ENCODE data around the gene GALNT3. TPM values are rescaled to one million over a fixed set of nuclear protein-coding genes. Genes with fewer than 3 reads are reported as not detected.

Gene GALNT3
- total RNA-seq, 1 experiment from 2014 or later, result 9.8 TPM

- Histone ChIP-seq H3K9me3 (ENCODE audit: control insufficient read depth in 1 of 2, insufficient read depth in 1 of 2, low read depth in 1 of 2, low read length in 2 of 2) (no peaks in the 10 kb centered on the region), H3K79me2 (ENCODE audit: insufficient read depth, low read length) (no peaks in the 10 kb centered on the region), H3K27me3 (ENCODE audit: insufficient read depth, low read length) (no peaks in the 10 kb centered on the region), H3K4me1 (ENCODE audit: control insufficient read depth in 1 of 2, insufficient read depth in 2 of 2, low read length in 2 of 2) (no peaks in the 10 kb centered on the region), H3K4me3 (replicated peaks in 1 of 2; ENCODE audit: low read depth in 1 of 2, low read length in 2 of 2) (no peak overlapping the region), H3K9me2 (ENCODE audit: insufficient read depth) (no peaks in the 10 kb centered on the region), H3K9ac (ENCODE audit: low read length) (no peak overlapping the region), H2AFZ (ENCODE audit: low read depth, low read length, poor library complexity, severe bottlenecking) (no peak overlapping the region), H4K20me1 (ENCODE audit: insufficient read depth) (no peaks in the 10 kb centered on the region), H3K4me2 (ENCODE audit: low read length) (no peak overlapping the region), H3K36me3 (ENCODE audit: control insufficient read depth in 1 of 2, insufficient read depth in 2 of 2, low read length in 2 of 2) (no peaks in the 10 kb centered on the region), H3K27ac (ENCODE audit: low read depth, low read length) (no peak overlapping the region)
- RAD21 ChIA-PET (ENCODE audit: low non-redundant PET in 1 of 2, low total read pairs in 2 of 2, uncharacterized antibody in 2 of 2, unreplicated experiment in 2 of 2), result no interaction called here
- no peak for DNase-seq (ENCODE audit: low read depth, low spot score)
- POLR2A ChIA-PET, result no interaction called here
- TF ChIP-seq, protein P1, sequence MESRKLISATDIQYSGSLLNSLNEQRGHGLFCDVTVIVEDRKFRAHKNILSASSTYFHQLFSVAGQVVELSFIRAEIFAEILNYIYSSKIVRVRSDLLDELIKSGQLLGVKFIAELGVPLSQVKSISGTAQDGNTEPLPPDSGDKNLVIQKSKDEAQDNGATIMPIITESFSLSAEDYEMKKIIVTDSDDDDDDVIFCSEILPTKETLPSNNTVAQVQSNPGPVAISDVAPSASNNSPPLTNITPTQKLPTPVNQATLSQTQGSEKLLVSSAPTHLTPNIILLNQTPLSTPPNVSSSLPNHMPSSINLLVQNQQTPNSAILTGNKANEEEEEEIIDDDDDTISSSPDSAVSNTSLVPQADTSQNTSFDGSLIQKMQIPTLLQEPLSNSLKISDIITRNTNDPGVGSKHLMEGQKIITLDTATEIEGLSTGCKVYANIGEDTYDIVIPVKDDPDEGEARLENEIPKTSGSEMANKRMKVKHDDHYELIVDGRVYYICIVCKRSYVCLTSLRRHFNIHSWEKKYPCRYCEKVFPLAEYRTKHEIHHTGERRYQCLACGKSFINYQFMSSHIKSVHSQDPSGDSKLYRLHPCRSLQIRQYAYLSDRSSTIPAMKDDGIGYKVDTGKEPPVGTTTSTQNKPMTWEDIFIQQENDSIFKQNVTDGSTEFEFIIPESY (IDR thresholded peaks at IDR 0.05; ENCODE audit: extremely low read depth, insufficient replicate concordance, low read length), result no peak
- TF ChIP-seq SRF (IDR thresholded peaks at IDR 0.05; ENCODE audit: low read depth), result no peak
- TF ChIP-seq SP1 (IDR thresholded peaks at IDR 0.05; ENCODE audit: low read depth), result no peak
- TF ChIP-seq EZH2 (IDR thresholded peaks at IDR 0.05), result no peak
- no peak for TF ChIP-seq JUND (IDR thresholded peaks at IDR 0.05)
- TF ChIP-seq EGR1 (IDR thresholded peaks at IDR 0.05; ENCODE audit: low read depth), result no peak
- no peak for TF ChIP-seq ZFX (IDR thresholded peaks at IDR 0.05)
- TF ChIP-seq CBX3 (IDR thresholded peaks at IDR 0.05; ENCODE audit: low read depth), result no peak
- TF ChIP-seq MAX (IDR thresholded peaks at IDR 0.05), result no peak
- TF ChIP-seq SIN3A (IDR thresholded peaks at IDR 0.05; ENCODE audit: low read depth), result no peak
- TF ChIP-seq POLR2AphosphoS5 (IDR thresholded peaks at IDR 0.05; ENCODE audit: low read depth, low read length), result no peak
- TF ChIP-seq REST (IDR thresholded peaks at IDR 0.05; ENCODE audit: low read depth), result no peak
- no peak for TF ChIP-seq CTCF (IDR thresholded peaks at IDR 0.05 in 2 of 3, conservative IDR thresholded peaks at IDR 0.05 in 1 of 3; ENCODE audit: borderline replicate concordance in 1 of 3, insufficient read depth in 1 of 3, low read depth in 2 of 3, low read length in 2 of 3)
- TF ChIP-seq YY1 (IDR thresholded peaks at IDR 0.05; ENCODE audit: extremely low read depth, insufficient replicate concordance, low read depth, low read length), result no peak
- TF ChIP-seq TCF7L2 (IDR thresholded peaks at IDR 0.05; ENCODE audit: borderline replicate concordance, extremely low read depth, insufficient read depth, insufficient read length), result no peak
- intact Hi-C loops (cut with micrococcal nuclease), result no loop called here
- CTCF ChIA-PET, result no interaction called here
- no TSS peak for BruUV-seq (replicated peaks)
- no peak for ATAC-seq
These were observed 50.6 kb downstream of the GALNT3 start for GRCh38 chr2:165743442-165743841.
